Measurements from ENCODE around the gene AURKAIP1. TPM values are rescaled to one million over a fixed set of nuclear protein-coding genes. Genes with fewer than 3 reads are reported as not detected.
"Not testable (repeated sequence)": the region's sequence is repeated elsewhere in the genome, so short reads cannot be mapped to it uniquely, and the experiment has no call there.

Gene AURKAIP1
- total and polyA plus RNA-seq, 2 experiments from 2014 or later, result 118 to 218 TPM

DNA sequence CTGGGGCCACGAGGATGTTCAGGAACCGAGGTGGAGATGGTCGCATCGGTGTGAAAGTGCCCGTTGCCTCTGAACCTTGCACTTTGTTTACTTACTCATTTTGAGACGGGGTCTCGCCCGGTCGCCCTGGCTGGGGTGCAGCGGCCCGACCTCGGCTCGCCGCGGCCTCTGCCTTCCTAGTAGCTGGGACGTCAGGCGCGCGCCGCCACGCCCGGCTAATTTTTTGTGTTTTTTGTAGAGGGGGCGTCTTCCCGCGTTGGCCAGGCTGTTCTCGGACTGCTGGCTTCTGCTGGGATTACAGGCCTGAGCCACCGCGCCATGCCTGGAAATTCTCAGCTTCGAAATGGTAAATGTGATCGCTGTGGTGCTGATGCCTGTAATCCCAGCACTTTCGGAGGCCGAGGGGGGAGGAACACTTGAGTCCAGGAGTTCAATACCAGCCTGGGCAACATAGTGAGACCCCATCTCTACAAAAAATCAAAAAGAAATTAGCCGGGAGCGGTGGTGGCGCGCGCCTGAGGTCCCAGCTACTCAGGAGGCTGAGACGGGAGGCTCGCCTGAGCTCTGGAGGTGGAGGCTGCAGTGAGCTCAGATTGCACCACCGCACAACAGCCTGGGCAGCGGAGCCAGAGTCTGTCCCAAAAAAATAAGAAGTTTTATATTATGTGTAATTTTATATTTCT is 32.8 kb upstream of the AURKAIP1 start:
- peak; percentile 76 for DNase-seq
- H3K79me2 ChIP-seq (ENCODE audit: insufficient read depth), result peaks cover 67% of the 10 kb centered on the region
- no peaks in the 10 kb centered on the region for H3K9me2 ChIP-seq (ENCODE audit: insufficient read depth)
- no peaks in the 10 kb centered on the region for H3K9me3 ChIP-seq (ENCODE audit: low read depth)
- H3F3A ChIP-seq (ENCODE audit: insufficient read depth), result peaks cover 17% of the 10 kb centered on the region
- peaks cover 17% of the 10 kb centered on the region for H3K4me1 ChIP-seq (ENCODE audit: insufficient read depth)
- H3K27me3 ChIP-seq (replicated peaks; ENCODE audit: insufficient read depth), result no peaks in the 10 kb centered on the region
- in situ Hi-C loops (cut with MboI), result no loop called here
- peak overlapping the region; percentile 82 for H2AFZ ChIP-seq
- 11 to 14% methylated on average over 35 to 41 of the region's 41 CpGs for whole genome bisulfite sequencing, 2 experiments (ENCODE audit: low coverage in 1 of 2, low lambda C conversion rate in 2 of 2, missing lambda C conversion rate in 2 of 2)
- TF ChIP-seq EZH2 (IDR thresholded peaks at IDR 0.05; ENCODE audit: insufficient read depth, poor library complexity, severe bottlenecking) (no peak), EZH2phosphoT487 (IDR thresholded peaks at IDR 0.05; ENCODE audit: insufficient read depth, low read depth) (no peak)
- H3K4me2 ChIP-seq (ENCODE audit: unreplicated experiment), result peak overlapping the region; percentile 80
- H3K27ac ChIP-seq, result peak overlapping the region; percentile 70
- peak overlapping the region; percentile 90 for H3K4me3 ChIP-seq
- peak overlapping the region; percentile 96 for H3K9ac ChIP-seq
- H3K36me3 ChIP-seq (ENCODE audit: low read depth), result 0 out of 2 replicates have a peak, but pooled peaks cover 5% of the 10 kb centered on the region
- 0 out of 2 replicates have a peak, but pooled peaks cover 3% of the 10 kb centered on the region for H4K20me1 ChIP-seq (ENCODE audit: insufficient read depth)

DNA sequence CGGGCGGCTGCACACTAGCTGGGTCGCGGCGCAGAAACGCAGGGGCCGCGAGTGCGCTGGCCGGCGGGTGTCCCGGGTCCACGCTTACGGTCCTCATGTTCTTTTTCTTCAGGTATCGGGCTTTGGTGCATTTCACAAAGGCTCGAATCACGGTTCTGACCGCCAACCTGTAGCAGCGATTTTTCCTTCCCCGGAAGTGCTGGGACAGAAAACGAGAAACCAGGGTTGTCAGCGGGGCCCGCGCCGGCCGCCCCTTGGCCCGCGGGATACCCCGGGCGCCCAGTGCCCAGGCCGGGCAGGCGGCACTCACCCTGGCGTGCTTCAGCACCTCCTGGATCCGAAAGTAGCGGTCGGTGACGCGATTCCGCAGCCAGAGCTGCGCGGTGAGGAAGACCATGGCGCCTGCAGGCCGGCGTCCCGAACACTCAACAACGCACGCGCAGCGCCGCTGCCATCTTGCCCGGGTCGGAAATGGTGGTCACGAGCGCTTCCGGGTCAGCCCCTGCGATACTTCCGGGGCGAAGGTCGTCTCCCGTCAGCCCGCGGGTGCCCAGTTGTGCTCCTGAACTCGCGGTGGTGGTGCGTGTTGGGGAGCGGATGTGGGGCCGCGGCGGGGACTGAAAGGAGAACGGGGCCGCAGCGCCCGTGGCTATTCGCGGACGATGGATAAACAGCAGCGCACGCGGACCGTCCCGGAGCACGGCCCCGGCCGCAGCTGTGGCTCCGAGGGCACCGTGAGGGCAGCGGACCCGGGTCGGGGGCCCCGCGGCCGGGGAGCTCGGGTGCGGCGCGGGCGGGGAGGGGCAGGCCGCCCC is 32.0 kb upstream of the AURKAIP1 start, which contains the start of gene MRPL20:
Gene MRPL20 (minus strand): TSS at position 473 of the 815 bp plus-strand sequence. CDS start 76 bp downstream, at position 397.
- Histone ChIP-seq H3K4me2 (ENCODE audit: unreplicated experiment) (peak within 1 kb of the TSS; percentile 80), H3F3A (ENCODE audit: insufficient read depth) (peaks cover 24% of the 10 kb centered on the region), H3K79me2 (ENCODE audit: insufficient read depth) (peaks cover 74% of the 10 kb centered on the region), H3K4me3 (peak within 1 kb of the TSS; percentile 90), H3K27me3 (replicated peaks; ENCODE audit: insufficient read depth) (no peaks in the 10 kb centered on the region), H3K36me3 (ENCODE audit: low read depth) (0 out of 2 replicates have a peak, but pooled peaks cover 5% of the 10 kb centered on the region), H3K9ac (peak within 1 kb of the TSS; percentile 96), H4K20me1 (ENCODE audit: insufficient read depth) (0 out of 2 replicates have a peak, but pooled peaks cover 3% of the 10 kb centered on the region), H3K9me2 (ENCODE audit: insufficient read depth) (no peaks in the 10 kb centered on the region), H3K4me1 (ENCODE audit: insufficient read depth) (peaks cover 17% of the 10 kb centered on the region), H3K9me3 (ENCODE audit: low read depth) (no peaks in the 10 kb centered on the region), H3K27ac (peak within 1 kb of the TSS; percentile 70), H2AFZ (peak within 1 kb of the TSS; percentile 82)
- in situ Hi-C loops (cut with MboI), result no loop called here
- no peak for TF ChIP-seq EZH2phosphoT487 (IDR thresholded peaks at IDR 0.05; ENCODE audit: insufficient read depth, low read depth)
- TF ChIP-seq EZH2 (IDR thresholded peaks at IDR 0.05; ENCODE audit: insufficient read depth, poor library complexity, severe bottlenecking), result no peak
- DNase-seq, result peak; percentile 97
- WGBS, 2 experiments (ENCODE audit: low coverage in 1 of 2, low lambda C conversion rate in 2 of 2, missing lambda C conversion rate in 2 of 2), result 1% methylated on average over 57 to 92 of the region's 98 CpGs

DNA sequence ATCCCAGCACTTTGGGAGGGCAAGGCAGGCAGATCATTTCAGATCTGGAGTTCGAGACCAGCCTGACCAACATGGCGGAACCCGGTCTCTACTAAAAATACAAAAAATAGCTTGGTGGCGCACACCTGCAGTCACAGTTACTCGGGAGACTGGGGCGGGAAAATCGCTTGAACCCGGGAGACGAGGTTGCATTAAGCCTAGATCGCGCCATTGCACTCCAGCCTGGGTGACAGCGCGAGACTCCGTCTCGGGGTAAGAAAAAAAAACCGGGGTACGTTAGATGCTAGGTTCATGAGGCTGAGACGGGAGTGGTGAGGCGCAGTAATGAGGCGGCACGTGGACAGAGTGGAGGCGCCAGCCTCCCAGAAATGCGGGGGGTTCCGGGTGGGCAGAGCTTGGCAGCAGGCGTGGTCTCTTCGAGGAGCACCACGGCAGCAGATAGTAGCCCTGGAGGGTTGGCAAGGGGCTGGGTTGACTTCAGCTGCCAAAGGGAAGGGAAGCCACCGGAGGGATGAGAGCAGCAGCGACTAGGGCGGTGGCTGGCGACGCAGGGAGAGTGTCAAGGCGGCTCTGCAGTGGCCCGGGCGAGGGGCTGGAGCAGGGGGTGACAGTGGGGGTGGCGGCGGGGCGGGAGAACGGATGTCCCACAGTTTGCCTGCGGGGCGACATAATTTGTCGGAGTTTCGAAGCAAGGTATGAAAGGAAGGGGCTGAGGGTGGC is 31.3 kb upstream of the AURKAIP1 start:
- H3K27ac ChIP-seq, result peak overlapping the region; percentile 70
- 41 to 62% methylated on average over 29 to 43 of the region's 43 CpGs for WGBS, 2 experiments (ENCODE audit: low coverage in 1 of 2, low lambda C conversion rate in 2 of 2, missing lambda C conversion rate in 2 of 2)
- no peaks in the 10 kb centered on the region for H3K9me3 ChIP-seq (ENCODE audit: low read depth)
- 0 out of 2 replicates have a peak, but pooled peaks cover 5% of the 10 kb centered on the region for H3K36me3 ChIP-seq (ENCODE audit: low read depth)
- H3K27me3 ChIP-seq (replicated peaks; ENCODE audit: insufficient read depth), result no peaks in the 10 kb centered on the region
- 0 out of 2 replicates have a peak, but pooled peaks cover 3% of the 10 kb centered on the region for H4K20me1 ChIP-seq (ENCODE audit: insufficient read depth)
- peaks cover 29% of the 10 kb centered on the region for H3F3A ChIP-seq (ENCODE audit: insufficient read depth)
- in situ Hi-C loops (cut with MboI), result no loop called here
- peaks cover 82% of the 10 kb centered on the region for H3K79me2 ChIP-seq (ENCODE audit: insufficient read depth)
- DNase-seq, result peak; percentile 30
- H2AFZ ChIP-seq, result peak overlapping the region; percentile 82; the same call in 1 of the 2 replicates
- H3K4me2 ChIP-seq (ENCODE audit: unreplicated experiment), result peak overlapping the region; percentile 80
- no peak for TF ChIP-seq EZH2phosphoT487 (IDR thresholded peaks at IDR 0.05; ENCODE audit: insufficient read depth, low read depth)
- TF ChIP-seq EZH2 (IDR thresholded peaks at IDR 0.05; ENCODE audit: insufficient read depth, poor library complexity, severe bottlenecking), result no peak
- H3K9ac ChIP-seq, result peak overlapping the region; percentile 96
- peaks cover 17% of the 10 kb centered on the region for H3K4me1 ChIP-seq (ENCODE audit: insufficient read depth)
- no peaks in the 10 kb centered on the region for H3K9me2 ChIP-seq (ENCODE audit: insufficient read depth)
- peak overlapping the region; percentile 90 for H3K4me3 ChIP-seq

DNA sequence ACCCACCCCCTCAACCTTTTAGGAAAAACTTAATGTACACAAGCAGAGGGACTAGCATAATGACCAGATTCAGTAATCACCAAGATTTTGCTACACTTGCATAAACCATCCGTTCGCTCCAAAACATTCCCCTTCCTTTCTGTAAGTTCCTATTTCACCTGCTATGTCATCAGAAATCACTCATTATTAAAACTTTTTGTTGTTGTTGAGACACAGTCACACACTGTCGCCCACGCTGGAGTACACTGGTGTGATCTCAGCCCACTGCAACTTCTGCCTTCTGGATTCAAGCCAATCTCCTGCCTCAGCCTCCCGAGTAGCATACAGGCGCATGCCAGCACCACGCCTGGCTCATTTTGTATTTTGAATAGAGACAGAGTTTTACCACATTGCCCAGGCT is 28.6 kb upstream of the AURKAIP1 start:
- TF ChIP-seq EZH2phosphoT487 (IDR thresholded peaks at IDR 0.05; ENCODE audit: insufficient read depth, low read depth), result no peak
- no peak for TF ChIP-seq EZH2 (IDR thresholded peaks at IDR 0.05; ENCODE audit: insufficient read depth, poor library complexity, severe bottlenecking)
- in situ Hi-C loops (cut with MboI), result no loop called here
- Histone ChIP-seq H3K9me3 (ENCODE audit: low read depth) (no peaks in the 10 kb centered on the region), H4K20me1 (ENCODE audit: insufficient read depth) (0 out of 2 replicates have a peak, but pooled peaks cover 3% of the 10 kb centered on the region), H3K9ac (no peak overlapping the region), H2AFZ (no peak overlapping the region), H3K9me2 (ENCODE audit: insufficient read depth) (no peaks in the 10 kb centered on the region), H3K4me2 (ENCODE audit: unreplicated experiment) (no peak overlapping the region), H3K4me1 (ENCODE audit: insufficient read depth) (peaks cover 21% of the 10 kb centered on the region), H3K79me2 (ENCODE audit: insufficient read depth) (peaks cover 96% of the 10 kb centered on the region), H3K36me3 (ENCODE audit: low read depth) (0 out of 2 replicates have a peak, but pooled peaks cover 5% of the 10 kb centered on the region), H3K4me3 (no peak overlapping the region), H3K27me3 (replicated peaks; ENCODE audit: insufficient read depth) (no peaks in the 10 kb centered on the region), H3K27ac (no peak overlapping the region), H3F3A (ENCODE audit: insufficient read depth) (peaks cover 29% of the 10 kb centered on the region)
- WGBS, 2 experiments (ENCODE audit: low coverage in 1 of 2, low lambda C conversion rate in 2 of 2, missing lambda C conversion rate in 2 of 2), result 75 to 78% methylated on average over 7 of the region's 7 CpGs
- DNase-seq, result peak; percentile 23

DNA sequence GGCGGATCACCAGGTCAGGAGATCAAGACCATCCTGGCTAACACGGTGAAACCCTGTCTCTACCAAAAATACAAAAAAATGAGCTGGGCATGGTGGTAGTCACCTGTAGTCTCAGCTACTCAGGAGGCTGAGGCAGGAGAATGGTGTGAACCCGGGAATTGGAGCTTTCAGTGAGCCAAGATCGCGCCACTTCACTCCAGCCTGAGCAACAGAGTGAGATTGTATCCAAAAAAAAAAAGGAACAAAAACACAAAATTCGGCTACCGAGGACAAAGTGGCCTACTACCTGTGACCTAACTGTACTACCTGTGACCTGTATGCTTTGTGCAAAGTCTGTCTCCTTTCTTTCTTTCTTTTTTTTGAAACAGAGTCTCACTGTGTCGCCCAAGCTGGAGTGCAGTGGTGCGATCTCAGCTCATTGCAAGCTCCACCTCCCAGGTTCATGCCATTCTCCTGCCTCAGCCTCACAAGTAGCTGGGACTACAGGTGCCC is 27.9 kb upstream of the AURKAIP1 start:
- in situ Hi-C loops (cut with MboI), result not testable (repeated sequence)

More for the DNA sequence above, 27.9 kb upstream of the AURKAIP1 start:
- not testable (repeated sequence) for H3K9ac ChIP-seq; H3K36me3 ChIP-seq (ENCODE audit: low read depth); H3K9me3 ChIP-seq (ENCODE audit: low read depth); H3K4me3 ChIP-seq; H2AFZ ChIP-seq; H3K27me3 ChIP-seq (replicated peaks; ENCODE audit: insufficient read depth); H3K9me2 ChIP-seq (ENCODE audit: insufficient read depth); H3K4me2 ChIP-seq (ENCODE audit: unreplicated experiment); H3K27ac ChIP-seq; DNase-seq; H4K20me1 ChIP-seq (ENCODE audit: insufficient read depth)
- H3K4me1 ChIP-seq (ENCODE audit: insufficient read depth), result peaks cover 14% of the 10 kb centered on the region
- H3F3A ChIP-seq (ENCODE audit: insufficient read depth), result peaks cover 30% of the 10 kb centered on the region
- H3K79me2 ChIP-seq (ENCODE audit: insufficient read depth), result peaks cover 96% of the 10 kb centered on the region
- 93 to 96% methylated on average over 9 of the region's 9 CpGs for WGBS, 2 experiments (ENCODE audit: low coverage in 1 of 2, low lambda C conversion rate in 2 of 2, missing lambda C conversion rate in 2 of 2)

All from GM23248 (cell line).